HG03025 (cell line): ENCODE data around the gene SPP1.
A peak's percentile ranks its signal among the peaks of the same experiment; 100 is the strongest.

Experiments
- ATAC-seq: cut with Tn5 transposase; IDR thresholded peaks from one replicate; pipeline ENCODE4 v1.9.1; 2021; ENCODE audit warnings: mild to moderate bottlenecking, moderate library complexity; ENCODE audit not compliant: unreplicated experiment, low FRiP score

SPP1 gene

GRCh38 chr4:87950936-87951511 is 24.5 kb upstream of the SPP1 start:
- no peak for ATAC-seq

GRCh38 chr4:87953826-87954225 is 21.7 kb upstream of the SPP1 start:
- no peak for ATAC-seq

DNA sequence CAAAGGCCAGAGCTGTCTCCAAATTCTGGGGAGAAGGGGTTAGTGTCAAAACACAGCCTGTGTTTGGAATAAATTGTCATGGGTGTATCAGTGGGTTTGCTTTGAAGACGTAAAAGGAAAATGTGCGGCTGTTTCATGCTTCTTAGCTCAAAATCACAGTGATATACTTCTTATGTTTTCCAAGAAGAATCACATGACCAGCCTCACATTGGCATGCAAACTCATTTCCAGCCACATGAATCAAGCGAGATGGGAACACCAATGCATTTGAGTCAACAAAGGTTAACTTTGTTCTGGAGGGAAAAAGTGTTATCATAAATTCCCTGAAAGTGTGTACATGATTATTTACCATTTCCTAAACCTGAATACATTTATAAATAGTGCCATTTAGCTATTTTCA is 19.0 kb upstream of the SPP1 start:
- ATAC-seq = no peak

DNA sequence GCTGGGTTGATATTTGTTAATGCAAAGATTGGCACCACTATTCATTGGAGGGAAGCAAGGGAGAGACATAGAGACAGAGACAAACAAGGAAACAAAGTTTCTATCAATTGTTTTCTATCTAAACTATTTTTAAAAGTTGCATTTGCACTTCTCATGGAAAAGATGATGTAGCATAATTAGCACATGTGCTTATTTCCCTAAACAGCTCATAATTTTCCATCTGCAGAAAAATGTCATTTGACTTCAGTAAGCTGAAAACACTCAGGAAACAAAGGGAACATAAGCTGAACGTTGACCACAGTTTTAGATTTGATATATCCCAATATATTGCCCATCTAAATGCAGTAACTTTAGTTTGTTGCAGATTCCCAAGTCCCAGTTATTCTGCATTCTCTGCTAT is 18.5 kb upstream of the SPP1 start:
- ATAC-seq = no peak

DNA sequence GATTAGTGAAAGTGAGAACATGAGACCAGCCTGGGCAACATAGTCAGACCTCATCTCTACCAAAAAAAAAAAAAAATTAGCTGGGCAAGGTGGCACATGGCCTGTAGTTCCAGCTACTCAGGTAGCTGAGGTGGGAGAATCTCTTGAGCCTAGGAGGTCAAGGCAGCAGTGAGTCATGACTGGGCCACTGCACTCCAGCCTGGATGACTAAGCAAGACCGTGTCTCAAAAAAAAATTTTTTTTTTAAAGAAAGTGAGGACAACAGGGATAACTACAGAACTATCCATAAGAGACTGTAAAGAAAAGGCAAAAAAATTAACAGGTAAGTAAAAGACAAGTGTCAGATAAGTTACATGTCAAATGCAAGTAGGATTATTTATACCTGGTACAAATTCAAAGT is 13.5 kb upstream of the SPP1 start:
- no peak for ATAC-seq

GRCh38 chr4:87962398-87963146 is 12.9 kb upstream of the SPP1 start:
- ATAC-seq = no peak

DNA sequence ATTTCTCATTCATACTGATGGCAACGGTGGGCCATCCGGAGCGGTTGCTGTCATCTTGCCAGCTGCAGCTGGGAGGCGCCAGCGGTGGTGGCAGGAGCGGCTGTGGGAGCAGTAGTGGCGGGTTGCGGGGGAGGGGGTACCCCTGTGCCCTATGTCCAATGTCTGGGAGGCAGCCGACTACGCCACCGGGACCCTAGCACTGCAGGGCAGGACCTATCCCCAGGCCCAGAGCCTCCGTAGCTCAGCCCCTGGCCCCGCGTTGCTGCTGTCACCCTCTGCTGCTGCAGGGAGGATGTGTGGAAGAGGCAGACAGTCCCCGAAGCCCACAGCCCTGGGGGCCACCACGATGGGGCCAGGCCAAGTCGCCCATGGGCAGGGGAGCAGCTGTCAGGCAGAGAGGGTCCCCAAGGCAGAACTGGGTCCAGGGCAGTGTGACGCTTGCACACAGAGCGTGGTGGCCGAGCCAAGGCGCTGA is 10.0 kb upstream of the SPP1 start:
- no peak for ATAC-seq

- no peak for ATAC-seq
Observed at GRCh38 chr4:87966095-87966496, 9.4 kb upstream of the SPP1 start.

- no peak for ATAC-seq
Observed at GRCh38 chr4:87967193-87967592, 8.3 kb upstream of the SPP1 start.

- no peak for ATAC-seq
Observed at GRCh38 chr4:87970121-87970520, 5.4 kb upstream of the SPP1 start.

GRCh38 chr4:87971866-87972265 is 3.6 kb upstream of the SPP1 start:
- ATAC-seq = no peak

- peak; percentile 62 for ATAC-seq
Observed at GRCh38 chr4:87973283-87974169, 2.0 kb upstream of the SPP1 start.

- no peak for ATAC-seq
Observed at GRCh38 chr4:87974856-87975462, 555 bp upstream of the SPP1 start.

DNA sequence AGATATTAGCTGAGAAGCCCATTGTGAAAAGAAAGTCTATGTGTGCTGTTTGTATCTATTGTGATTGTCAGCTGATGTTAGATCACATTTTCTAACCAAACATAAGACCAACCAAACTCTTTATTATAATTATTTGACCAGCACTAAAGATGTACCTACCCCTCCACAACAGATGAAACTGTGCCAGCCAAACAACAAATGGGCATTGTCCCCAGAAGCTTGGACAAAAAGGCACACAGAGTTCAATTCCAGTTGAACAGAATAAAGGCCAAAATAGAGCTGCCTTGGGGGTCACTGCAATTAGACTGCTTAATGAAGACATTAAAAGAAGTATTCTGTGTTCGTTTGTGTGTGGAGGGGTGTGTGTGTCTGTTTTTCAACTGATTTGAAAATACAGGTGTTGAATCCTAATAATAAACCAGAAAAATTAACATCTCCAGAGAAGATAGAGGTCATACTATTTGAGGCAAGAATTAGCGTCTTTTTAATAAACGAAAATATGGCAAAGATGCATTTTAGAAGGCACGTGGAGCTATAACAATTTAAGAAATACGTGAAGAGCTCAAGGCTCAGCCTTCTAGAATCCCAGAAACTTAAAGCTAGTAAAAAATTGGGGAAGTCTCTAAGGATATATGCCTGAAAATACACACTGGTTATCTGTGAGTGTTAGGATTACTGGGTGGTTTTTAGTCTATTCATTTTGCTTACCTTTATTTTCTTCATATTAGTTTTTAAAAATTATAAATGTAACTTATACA is 2.2 kb downstream of the SPP1 start:
- ATAC-seq = no peak

- no peak for ATAC-seq
Observed at GRCh38 chr4:87978681-87979080, 3.2 kb downstream of the SPP1 start.

- no peak for ATAC-seq
Observed at GRCh38 chr4:87979810-87980209, 4.3 kb downstream of the SPP1 start.

- no peak for ATAC-seq
Observed at GRCh38 chr4:87981486-87981885, 6.0 kb downstream of the SPP1 start.

DNA sequence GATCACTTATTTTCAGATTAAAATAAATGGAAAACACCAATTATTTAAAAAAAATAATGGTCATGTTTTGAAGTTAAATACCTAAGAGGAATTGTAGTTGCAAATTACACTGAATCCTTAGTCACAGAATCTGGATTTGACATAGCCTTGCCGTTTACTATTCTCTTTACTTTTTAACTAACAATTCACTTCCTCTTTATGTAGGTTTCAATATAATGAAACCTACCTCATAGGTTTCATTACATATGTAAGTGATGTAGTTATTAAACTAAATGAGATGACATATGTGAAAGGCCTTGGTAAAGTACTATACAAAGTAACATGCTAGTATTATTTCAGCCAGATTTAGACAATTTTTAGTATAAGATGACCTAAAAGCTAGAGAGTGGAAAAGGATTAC is 6.5 kb downstream of the SPP1 start:
- ATAC-seq = no peak

DNA sequence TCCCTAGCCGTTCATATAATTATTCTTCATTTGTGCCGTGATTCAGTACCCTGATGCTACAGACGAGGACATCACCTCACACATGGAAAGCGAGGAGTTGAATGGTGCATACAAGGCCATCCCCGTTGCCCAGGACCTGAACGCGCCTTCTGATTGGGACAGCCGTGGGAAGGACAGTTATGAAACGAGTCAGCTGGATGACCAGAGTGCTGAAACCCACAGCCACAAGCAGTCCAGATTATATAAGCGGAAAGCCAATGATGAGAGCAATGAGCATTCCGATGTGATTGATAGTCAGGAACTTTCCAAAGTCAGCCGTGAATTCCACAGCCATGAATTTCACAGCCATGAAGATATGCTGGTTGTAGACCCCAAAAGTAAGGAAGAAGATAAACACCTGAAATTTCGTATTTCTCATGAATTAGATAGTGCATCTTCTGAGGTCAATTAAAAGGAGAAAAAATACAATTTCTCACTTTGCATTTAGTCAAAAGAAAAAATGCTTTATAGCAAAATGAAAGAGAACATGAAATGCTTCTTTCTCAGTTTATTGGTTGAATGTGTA is 7.0 kb downstream of the SPP1 start:
- ATAC-seq = no peak

DNA sequence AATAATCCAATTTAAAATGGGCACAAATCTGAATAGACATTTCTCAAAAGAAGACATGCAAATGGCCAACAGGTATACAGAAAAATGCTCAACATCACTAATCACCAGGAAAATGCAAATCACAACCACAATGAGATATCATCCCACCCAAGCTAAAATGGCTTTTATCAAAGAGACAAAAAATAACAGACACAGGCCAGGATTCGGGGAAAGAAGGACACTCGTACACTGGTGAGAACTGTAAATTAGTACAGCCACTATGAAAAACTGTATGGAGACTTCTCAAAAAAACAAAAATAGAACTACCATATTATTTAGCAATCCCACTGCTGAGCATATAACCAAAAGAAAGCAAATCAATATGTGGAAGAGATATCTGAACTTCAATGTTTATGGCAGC is 8.5 kb downstream of the SPP1 start:
- no peak for ATAC-seq
